Fibroblast of lung (primary cell): ENCODE data around the gene STK32C.

Source experiments
- CTCF ChIP-seq, 2 donors: IDR thresholded peaks in 1 of 2; conservative IDR thresholded peaks in 1 of 2; 1 replicate in 1 of 2; 2 replicates in 1 of 2; pipeline ENCODE4 v1.5.1; 2011 to 2012; ENCODE audit warnings: low read length in 2 of 2, control low read depth in 1 of 2, inconsistent platforms in 1 of 2, low read depth in 1 of 2, mild to moderate bottlenecking in 1 of 2
- EZH2 ChIP-seq: IDR thresholded peaks from 2 replicates; pipeline ENCODE4 v1.5.1; 2012; ENCODE audit warnings: low read length, control low read depth, mild to moderate bottlenecking; ENCODE audit errors: missing control alignments

GRCh38 chr10:132335189-132336063, 27.7 kb upstream of the STK32C start:
- no peak for TF ChIP-seq CTCF (conservative IDR thresholded peaks at IDR 0.05 in 1 of 2, IDR thresholded peaks at IDR 0.05 in 1 of 2; ENCODE audit: low read depth in 1 of 2, low read length in 2 of 2)
- TF ChIP-seq EZH2: no peak
